CD4-positive, alpha-beta T cell treated with Interleukin-6 at 100 ng/mL for 8 hours (primary cell): ENCODE data around the gene MRPL36.

ENCODE experiments used
- DNase-seq: peaks from one replicate; pipeline ENCODE4 v3.0.0-alpha.2; 2020; ENCODE audit warnings: mixed read lengths, low spot score

The MRPL36 gene

DNA sequence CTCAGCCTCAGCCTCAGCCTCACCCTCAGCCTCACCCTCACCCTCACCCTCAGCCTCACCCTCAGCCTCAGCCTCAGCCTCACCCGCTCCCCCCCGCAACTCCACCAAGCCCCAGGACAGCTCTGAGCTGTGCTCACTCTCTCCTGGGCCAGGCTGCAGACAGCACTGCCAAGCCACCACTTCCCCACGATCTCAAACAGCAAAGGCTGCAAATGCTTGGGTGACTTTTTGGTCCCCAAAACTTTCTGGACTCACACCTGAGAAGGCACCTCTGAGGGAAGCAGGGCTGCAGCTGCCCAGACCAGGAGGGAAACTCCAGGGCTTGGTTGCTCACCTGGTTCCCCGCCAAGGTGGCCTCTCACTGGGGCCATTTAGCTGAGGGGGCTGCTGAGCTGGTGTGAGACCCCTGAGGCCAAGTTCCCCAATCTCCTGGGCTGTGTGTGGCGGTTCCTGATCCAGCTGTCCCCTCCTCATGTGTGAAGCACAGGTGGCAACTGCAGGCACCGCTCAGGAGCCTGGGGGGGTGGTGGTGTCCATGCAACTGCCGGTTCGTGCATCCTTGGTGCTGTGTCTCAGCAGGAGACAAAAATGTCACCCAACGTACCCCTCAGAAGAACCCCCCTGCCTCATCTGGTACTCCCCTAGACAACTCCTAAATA, 17.8 kb downstream of the MRPL36 start:
- no peak for DNase-seq

- no peak for DNase-seq
Observed at GRCh38 chr5:1781107-1781506, 18.5 kb downstream of the MRPL36 start.

DNA sequence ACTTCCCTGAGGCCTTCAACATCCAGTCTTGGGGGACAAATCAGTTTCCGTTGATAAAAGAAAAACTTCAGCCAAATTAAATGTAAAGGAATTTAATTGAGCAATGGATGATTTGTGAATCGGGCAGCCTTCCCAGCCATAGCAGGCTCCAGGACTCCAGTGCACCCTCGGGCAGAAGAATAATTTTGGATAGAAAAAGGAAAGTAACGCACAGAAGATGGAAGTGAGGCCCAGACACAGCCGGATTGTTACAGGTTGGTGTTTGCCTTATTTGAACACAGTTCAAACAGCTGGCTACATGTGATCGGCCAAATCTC, 19.1 kb downstream of the MRPL36 start:
- DNase-seq = no peak

GRCh38 chr5:1779782-1780613, 19.6 kb downstream of the MRPL36 start:
- DNase-seq = no peak

- no peak for DNase-seq
Observed at GRCh38 chr5:1779021-1779680, 20.5 kb downstream of the MRPL36 start.

GRCh38 chr5:1778138-1779020, 21.3 kb downstream of the MRPL36 start:
- DNase-seq = no peak

DNA sequence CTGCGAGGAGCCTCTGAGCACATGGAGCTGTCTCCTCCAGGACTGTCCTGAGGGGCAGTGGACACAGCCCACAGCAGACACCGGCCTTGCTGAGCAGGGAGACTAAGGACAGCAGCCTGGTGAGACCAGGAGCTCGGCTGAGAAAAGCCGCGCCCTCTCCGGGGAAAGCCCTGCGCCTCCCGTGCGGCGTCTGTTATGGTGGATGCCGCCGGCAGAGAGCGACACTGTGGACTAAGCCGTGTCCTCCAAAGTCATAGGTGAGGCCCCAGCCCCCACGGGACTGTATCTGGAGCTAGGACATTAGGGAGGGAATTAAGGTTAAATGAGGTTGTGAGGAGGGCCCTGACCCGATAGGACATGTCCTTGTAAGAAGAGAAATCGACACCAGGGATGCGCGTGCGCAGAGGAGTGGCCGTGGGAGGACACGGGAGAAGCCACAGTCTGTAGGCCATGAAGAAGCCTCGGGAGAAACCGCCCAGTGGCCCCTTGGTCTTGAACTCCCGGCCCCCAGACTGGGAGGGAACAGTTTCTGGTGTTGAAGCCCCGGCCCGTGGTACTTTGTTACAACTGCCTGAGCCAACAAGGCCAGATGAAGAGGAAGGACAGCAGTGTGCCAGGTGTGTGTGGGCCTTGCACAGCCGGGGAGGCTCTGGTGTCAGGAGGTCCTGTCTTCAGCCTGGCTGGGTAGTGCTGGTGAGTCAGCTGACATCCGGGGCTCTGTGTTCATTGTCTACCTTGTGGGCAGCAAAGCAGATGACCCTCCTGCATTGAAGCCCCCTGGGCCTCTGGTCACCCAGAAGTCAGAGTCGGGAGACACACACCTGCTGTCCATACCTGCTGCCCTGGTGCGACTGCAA, 22.1 kb downstream of the MRPL36 start:
- DNase-seq = no peak

DNA sequence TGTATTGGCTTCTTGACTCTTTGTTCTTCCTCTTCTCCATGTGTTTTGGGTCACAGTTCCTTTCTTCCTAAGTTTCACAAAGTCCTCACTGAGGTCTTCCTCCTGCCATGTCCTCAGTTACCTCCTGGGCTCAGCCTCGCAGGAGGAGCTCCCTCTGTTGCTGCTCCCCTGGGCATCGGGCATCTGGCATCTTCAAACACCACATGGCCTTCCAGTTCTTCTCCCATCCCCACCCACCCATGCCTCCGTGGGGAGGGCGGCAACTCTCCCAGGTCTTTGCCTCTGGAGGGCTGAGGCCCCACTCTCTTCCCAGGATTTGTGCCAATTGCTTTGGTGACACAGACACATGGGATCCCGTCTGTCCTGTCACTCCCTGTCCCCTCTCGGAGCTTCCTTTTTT, 22.8 kb downstream of the MRPL36 start:
- no peak for DNase-seq

DNA sequence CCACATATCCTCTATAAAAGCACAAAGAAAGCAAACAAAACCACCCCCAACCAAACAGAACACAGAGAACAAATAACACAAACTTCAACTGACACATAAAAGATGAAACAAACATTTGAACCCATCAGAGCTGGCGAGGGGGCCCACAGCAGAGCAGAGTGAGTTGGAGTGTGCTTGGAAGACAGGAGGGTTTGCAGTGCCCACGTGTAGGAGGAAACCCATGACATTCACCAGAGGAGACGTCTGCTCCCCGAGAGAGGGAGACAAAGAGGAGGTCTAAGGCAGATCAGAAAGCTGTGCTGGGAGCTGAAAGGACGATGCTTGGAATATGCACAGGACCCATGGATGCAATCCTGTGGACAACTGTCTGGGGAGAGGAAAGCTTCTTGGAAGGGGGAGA, 27.0 kb downstream of the MRPL36 start:
- DNase-seq = no peak

DNA sequence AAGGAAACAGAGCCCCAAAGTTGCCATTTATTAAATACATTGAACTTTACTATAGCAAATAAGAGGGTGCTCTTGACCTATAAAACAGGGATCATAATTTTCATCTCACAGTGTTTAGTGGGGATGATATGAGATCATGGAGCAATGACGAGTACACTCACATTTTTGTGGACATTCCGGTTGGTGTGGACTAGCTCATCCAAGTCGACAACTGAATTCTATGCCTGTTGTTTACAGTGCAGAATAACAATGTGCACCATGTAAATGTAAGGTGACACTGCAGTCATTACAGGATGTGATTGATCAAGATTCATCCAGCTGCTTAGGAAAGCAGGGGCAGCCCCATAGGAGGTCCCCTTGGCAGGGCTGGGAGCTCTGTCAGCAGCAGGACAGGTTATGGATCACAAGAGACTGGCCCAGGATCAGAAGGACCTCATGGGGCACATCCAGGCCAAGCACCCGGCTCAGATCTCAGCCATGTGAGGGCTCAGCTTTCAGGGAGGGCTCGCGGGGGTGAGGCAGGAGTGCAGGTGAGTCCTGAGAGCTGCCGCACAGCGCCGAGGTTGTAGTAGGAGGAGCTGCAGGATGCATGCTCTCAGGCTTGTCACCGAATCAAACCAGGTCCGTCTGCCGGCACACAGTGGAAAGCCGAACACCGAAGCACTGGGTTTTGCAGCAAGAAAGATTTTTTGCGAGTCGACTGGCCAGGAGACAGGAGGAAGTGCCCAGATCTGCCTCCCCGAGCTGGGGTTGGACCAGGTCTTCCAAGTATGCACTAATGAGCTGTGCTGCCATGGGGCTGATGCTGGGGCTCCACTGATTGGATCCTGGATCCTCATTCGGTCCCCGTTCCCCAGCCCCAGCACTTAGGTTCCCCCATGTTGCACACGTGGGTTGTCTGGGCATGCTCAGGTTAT, 28.2 kb downstream of the MRPL36 start:
- DNase-seq = no peak

DNA sequence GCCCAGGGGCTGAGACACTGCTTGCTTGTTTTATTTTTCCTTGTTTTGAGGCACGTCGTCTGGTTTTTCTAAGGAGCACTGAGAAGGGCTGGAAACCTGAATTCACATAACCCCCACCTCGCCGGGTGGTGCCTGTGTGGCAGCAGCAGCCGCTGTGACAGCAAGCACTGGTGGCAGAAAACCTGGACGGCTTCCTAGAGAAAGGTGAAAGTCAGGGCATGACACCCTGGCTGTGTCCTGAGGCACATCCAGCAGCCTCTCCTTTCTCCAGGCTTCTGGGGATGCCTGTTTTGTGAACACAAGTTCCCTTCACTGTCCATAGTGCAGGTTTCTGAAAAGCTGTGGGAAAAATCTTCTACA, 29.2 kb downstream of the MRPL36 start:
- DNase-seq = no peak

DNA sequence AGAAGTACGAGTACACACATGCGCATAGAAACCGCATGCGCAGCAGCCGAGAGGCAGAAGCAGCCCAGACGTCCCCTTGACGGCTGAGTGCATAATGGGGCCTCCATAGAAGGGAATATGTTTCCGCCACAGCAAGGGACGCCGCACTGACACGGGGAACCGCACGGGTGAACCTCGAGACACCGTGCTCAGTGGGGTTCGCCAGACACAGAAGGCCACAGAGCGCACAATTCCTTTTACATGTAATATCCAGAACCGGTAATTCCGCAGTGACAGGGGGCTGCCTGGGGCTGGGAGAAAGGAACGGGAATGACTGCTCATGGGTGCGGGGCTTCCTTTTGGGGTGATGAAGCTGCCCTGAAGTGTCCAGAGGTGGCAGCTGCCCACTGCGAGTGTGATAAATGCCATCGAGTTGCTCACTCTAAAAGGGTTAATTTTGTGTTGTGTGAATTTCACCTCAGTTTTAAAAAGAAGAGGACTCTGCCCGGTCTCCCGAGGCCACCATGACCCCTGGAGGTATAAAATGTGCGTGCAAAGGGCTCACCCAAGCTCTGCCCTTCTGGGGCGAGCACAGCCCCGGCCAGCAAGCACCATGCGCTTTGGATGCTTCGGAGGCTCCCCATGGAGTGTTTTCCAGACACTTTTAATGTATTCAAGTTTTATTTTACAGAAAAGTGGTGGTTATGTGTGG, 29.7 kb downstream of the MRPL36 start:
- no peak for DNase-seq

DNA sequence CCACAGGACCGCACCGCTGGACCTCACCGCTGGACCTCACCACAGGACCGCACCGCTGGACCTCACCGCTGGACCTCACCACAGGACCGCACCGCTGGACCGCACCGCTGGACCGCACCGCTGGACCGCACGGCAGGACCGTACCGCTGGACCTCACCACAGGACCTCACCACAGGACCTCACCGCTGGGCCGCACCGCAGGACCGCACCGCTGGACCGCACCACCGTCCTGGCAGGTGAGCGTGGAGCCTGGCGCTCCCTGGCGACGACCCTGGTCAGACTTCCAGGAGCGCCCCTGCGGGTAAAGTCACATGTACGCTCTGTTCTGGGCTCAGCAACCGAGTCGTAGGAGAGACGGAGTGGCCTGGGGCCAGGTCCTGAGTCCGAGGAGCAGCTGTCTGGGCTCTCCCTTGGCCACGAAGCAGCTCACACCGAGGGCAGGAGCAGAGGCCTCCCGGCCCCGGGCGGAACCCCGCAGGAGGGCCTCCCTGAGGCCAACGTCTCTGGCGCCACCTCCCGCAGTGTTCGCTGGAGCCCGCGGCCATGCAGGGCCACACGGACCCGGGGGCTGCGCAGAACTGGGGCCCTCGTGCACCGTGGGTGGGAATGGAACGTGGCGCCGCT, 30.5 kb downstream of the MRPL36 start:
- no peak for DNase-seq

DNA sequence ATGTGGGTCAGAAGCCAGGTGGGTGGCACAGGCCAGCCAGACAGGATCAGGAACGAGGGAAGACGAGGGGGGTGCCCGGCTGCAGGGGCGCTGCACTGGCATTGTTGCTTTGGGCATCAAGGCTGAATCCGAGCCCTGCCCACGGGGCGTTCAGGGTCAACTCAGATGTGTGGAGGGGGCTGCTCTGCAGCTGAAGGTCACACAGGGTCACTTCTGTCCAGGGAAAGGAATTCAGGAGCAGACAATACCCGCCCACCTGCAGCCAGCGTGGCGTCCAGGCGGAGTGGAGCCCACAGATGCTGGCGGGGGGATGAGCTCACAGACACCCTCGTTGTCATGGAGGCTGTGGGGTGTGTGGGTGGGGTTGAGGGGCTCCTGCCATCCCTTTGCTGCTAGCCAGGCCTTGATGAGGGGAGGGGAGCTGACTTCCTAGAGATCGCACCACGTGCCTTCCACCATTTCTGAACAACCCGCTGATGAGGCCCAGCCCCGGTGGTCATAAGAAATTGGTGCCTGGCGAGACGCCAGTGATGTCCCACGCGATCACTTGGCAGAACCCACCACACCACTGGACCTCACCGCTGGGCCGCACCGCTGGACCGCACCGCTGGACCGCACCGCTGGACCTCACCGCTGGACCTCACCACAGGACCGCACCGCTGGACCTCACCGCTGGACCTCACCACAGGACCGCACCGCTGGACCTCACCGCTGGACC, 31.2 kb downstream of the MRPL36 start:
- DNase-seq = no peak

DNA sequence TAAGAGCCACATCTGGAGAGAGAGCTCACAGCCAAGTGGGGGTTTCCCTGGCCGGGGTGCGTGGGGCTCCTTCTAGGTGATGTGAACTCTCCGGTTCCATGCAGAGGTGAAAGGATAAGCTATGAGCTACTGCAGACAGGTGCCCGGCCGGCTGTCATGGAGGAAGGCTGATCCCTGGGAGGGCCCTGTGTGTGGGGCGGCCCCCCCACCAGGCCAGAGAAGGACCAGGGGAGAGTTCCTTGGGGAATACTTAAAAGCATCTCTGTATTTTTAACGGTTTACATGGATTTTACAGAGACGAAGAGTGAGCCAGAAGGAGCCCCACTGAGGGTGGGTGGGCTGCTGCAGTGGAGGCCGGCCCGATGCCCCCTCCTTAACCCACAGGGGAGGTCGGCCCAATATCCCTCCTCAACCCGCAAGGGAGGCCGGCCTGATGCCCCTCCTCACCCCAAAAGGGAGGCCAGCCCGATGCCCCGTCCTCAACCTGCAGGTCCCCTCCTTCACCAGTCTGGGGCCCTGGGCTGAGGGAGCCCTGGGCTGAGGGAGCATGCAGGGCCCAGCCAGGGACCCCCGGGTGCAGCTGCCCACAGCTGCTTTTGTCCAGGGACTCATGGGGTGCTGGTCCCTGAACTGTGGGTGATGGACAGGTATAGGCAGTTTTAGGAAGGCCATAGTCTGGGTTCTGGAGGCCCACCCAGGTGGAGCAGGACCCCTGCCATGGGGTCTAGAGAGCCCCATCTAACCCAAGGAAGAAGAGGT, 31.9 kb downstream of the MRPL36 start:
- DNase-seq = no peak

DNA sequence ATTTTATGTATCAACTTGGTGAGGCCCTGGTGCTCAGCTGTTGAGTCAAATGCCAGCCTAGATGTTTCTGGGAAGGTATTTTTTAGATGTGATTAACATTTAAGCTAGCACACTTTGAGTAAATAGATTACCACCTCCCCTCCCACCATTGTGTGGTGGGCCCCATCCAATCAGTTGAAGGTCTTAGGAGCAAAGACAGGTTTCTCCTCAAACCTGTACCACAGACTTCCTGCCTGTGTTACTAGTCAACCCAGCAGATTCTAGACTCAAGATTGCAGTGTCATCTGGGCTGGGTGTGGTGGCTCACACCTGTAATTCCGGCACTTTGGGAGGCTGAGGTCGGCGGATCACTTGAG, 33.8 kb downstream of the MRPL36 start:
- DNase-seq = no peak

DNA sequence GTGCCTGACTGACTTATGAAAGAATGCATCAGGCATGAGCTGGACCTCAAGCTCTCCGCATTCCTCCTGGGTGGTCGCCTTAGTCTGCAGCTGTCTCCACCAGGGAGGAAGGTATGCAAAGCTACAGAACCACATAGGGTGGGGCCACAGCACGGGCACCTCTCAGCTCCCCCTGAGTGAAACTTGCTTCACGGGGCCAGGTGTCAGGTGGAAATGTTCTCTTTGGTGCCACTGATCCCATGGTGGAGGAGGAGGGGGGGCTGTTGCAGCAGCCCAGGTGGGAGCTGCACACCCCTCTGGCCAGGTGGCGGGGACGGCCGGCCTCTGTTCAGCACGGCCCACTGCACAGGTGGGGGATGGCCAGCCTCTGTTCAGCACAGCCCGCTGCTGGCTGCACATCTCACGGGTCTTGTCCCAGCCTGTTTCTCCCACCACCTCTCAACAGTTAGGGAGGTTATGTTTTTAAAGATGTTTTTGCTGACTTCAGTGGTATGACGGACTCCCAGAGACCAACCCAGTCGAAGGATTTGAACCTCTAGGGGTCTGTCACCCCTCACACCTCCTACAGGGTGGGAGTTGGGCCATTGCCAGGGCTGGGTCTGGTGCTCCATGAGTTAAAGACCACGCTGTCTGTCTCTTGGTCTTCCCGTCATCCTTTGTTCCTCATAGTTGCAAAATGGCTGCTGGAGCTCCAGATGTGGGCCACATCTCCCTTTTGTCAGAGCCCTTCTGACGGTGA, 34.3 kb downstream of the MRPL36 start:
- no peak for DNase-seq
